ENCODE measurements around the gene PHKG1.
A peak's percentile ranks its signal among the peaks of the same experiment; 100 is the strongest.
"Not testable (repeated sequence)": the region's sequence is repeated elsewhere in the genome, so short reads cannot be mapped to it uniquely, and the experiment has no call there.

The PHKG1 gene

DNA sequence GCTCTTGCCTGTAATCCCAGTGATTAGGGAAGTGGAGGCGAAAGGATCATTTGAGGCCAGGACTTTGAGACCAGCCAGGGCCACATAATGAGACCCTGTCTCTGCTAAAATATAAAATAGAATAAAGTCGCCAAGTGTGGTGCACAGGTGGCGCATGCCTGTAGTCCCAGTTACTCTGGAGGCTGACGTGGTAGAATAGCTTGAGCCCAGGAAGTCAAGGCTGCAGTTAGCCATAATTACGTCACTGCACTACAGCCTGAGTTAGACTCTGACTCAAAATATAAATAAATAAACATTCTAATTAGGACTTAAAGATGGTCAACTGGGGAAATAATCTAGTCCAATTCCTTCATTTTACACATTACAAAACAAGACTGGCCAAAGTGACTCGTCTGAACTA, 12.8 kb upstream of the PHKG1 start:
- TF ChIP-seq, protein P1, sequence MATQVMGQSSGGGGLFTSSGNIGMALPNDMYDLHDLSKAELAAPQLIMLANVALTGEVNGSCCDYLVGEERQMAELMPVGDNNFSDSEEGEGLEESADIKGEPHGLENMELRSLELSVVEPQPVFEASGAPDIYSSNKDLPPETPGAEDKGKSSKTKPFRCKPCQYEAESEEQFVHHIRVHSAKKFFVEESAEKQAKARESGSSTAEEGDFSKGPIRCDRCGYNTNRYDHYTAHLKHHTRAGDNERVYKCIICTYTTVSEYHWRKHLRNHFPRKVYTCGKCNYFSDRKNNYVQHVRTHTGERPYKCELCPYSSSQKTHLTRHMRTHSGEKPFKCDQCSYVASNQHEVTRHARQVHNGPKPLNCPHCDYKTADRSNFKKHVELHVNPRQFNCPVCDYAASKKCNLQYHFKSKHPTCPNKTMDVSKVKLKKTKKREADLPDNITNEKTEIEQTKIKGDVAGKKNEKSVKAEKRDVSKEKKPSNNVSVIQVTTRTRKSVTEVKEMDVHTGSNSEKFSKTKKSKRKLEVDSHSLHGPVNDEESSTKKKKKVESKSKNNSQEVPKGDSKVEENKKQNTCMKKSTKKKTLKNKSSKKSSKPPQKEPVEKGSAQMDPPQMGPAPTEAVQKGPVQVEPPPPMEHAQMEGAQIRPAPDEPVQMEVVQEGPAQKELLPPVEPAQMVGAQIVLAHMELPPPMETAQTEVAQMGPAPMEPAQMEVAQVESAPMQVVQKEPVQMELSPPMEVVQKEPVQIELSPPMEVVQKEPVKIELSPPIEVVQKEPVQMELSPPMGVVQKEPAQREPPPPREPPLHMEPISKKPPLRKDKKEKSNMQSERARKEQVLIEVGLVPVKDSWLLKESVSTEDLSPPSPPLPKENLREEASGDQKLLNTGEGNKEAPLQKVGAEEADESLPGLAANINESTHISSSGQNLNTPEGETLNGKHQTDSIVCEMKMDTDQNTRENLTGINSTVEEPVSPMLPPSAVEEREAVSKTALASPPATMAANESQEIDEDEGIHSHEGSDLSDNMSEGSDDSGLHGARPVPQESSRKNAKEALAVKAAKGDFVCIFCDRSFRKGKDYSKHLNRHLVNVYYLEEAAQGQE (IDR thresholded peaks at IDR 0.05; ENCODE audit: insufficient replicate concordance, low read depth), result no peak
- peak; percentile 36; the same call in 1 of the 2 replicates for TF ChIP-seq SPI1 (IDR thresholded peaks at IDR 0.05; ENCODE audit: borderline replicate concordance, low read depth)
- Histone ChIP-seq H3K4me3 (replicated peaks; ENCODE audit: insufficient read depth, low read length) (peak overlapping the region; percentile 93), H3K27ac (replicated peaks) (peak overlapping the region; percentile 90), H3K27me3 (ENCODE audit: insufficient read depth, poor library complexity, severe bottlenecking) (no peaks in the 10 kb centered on the region)
- DNase-seq (ENCODE audit: low read depth in 1 of 2, low spot score in 1 of 2), result peak; percentile 55 to 70

DNA sequence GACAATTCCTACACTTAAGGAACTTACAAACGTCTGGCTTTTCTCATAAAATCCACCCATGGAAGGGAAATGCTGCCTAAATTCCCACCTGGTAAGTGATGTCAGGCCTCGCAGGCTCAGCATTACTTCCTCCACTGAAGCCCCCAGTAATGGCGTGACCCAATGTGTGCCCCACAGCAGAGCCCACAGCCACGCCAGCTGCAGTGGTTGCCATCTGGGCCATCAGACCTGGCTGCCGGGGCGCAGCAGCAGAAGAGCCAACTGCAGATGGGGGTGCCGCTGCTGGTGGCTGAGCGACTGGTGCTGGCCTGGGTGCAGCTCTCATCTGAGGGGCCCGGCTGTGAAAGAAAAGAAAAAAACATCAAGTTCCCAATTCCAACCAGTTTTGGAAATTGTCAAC, 11.4 kb upstream of the PHKG1 start:
- not testable (repeated sequence) for H3K4me3 ChIP-seq (replicated peaks; ENCODE audit: insufficient read depth, low read length); DNase-seq (ENCODE audit: low read depth in 1 of 2, low spot score in 1 of 2); H3K27ac ChIP-seq (replicated peaks); H3K27me3 ChIP-seq (ENCODE audit: insufficient read depth, poor library complexity, severe bottlenecking)

DNA sequence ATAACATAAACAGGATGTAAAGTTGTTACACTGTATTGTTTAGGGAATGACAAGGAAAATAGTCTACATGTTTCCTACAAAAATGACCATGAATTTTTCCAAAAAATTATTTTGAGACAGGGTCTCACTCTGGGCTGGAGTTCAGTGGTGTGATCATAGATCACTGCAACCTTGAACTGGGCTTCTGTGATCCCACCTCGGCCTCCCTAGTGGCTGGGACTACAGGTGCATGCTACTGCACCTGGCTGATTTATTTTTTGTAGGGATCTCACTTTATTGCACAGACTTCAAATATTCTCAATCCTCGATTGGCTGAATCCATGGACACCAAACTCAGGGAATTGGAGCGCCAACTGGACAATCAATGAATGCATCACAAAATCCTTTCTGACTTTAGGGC, 6.9 kb upstream of the PHKG1 start:
- TF ChIP-seq GABPA (IDR thresholded peaks at IDR 0.05; ENCODE audit: low read depth) (no peak), SPI1 (IDR thresholded peaks at IDR 0.05; ENCODE audit: borderline replicate concordance, low read depth) (no peak), POLR2AphosphoS5 (IDR thresholded peaks at IDR 0.05; ENCODE audit: low read depth) (no peak; the same call in 1 of the 2 replicates)
- TF ChIP-seq, protein P2, sequence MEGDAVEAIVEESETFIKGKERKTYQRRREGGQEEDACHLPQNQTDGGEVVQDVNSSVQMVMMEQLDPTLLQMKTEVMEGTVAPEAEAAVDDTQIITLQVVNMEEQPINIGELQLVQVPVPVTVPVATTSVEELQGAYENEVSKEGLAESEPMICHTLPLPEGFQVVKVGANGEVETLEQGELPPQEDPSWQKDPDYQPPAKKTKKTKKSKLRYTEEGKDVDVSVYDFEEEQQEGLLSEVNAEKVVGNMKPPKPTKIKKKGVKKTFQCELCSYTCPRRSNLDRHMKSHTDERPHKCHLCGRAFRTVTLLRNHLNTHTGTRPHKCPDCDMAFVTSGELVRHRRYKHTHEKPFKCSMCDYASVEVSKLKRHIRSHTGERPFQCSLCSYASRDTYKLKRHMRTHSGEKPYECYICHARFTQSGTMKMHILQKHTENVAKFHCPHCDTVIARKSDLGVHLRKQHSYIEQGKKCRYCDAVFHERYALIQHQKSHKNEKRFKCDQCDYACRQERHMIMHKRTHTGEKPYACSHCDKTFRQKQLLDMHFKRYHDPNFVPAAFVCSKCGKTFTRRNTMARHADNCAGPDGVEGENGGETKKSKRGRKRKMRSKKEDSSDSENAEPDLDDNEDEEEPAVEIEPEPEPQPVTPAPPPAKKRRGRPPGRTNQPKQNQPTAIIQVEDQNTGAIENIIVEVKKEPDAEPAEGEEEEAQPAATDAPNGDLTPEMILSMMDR (IDR thresholded peaks at IDR 0.05; ENCODE audit: insufficient read depth, low read length), result no peak
- TF ChIP-seq, protein P1 (IDR thresholded peaks at IDR 0.05; ENCODE audit: insufficient replicate concordance, low read depth), result no peak
- Histone ChIP-seq H3K27me3 (ENCODE audit: insufficient read depth, poor library complexity, severe bottlenecking) (no peaks in the 10 kb centered on the region), H3K4me3 (replicated peaks; ENCODE audit: insufficient read depth, low read length) (no peak overlapping the region), H3K27ac (replicated peaks) (no peak overlapping the region)
- DNase-seq (ENCODE audit: low read depth in 1 of 2, low spot score in 1 of 2), result no peak

DNA sequence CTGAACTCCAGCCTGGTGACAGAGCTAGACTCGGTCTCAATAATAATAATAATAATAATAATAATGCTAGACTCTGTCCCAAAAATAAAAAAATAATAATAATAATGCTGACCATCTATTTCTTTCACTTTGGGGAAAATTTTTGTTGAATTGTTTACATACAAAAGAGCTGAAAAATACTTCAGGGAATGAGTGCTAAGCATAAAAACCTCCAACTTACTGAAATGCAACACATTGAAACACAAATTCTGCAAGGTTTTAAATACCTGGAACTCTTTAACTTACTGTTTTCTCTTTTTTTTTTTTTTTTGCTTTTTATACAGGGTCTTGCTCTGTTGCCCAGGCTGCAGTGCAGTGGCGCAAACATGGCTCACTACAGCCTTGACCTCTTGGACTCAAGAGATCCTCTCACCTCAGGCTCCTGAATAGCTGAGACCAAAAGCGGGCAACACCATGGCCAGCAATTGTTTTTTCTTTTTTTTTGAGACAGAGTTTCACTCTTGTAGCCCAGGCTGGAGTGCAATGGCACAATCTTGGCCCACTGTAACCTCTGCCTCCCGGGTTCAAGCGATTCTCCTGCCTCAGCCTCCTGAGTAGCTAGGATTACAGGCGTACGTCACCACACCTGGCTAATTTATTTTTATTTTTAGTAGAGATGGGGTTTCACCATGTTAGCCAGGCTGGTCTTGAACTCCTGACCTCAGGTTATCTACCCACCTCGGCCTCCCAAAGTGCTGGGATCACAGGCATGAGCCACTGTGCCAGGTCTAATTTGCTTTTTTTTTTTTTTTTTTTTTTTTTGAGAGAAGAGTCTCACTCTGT, 5.6 kb upstream of the PHKG1 start:
- TF ChIP-seq POLR2AphosphoS5 (IDR thresholded peaks at IDR 0.05; ENCODE audit: low read depth), result 0 out of 2 replicates have a peak, but pooled peaks have one; percentile 14
- DNase-seq (ENCODE audit: low read depth in 1 of 2, low spot score in 1 of 2); H3K27ac ChIP-seq (replicated peaks): not testable (repeated sequence)

DNA sequence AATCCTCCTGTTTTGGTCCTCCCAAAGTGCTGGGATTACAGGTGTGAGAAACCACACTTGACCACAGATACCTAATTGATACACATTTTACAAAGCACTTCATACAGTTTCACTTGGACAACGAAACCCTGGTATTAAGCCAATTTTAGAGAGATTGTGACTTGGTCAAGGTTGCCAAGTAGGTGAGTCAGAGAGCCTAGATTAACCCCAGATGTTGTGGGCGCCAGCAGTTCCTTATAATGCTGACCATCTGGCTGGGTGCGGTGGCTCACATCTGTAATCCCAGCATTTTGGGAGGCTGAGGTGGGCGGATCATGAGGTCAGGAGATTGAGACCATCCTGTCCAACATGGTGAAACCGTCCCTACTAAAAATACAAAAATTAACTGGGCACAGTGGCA, 4.9 kb upstream of the PHKG1 start:
- H3K4me3 ChIP-seq (replicated peaks; ENCODE audit: insufficient read depth, low read length), result no peak overlapping the region
- no peaks in the 10 kb centered on the region for H3K27me3 ChIP-seq (ENCODE audit: insufficient read depth, poor library complexity, severe bottlenecking)
- H3K27ac ChIP-seq (replicated peaks), result no peak overlapping the region
- DNase-seq (ENCODE audit: low read depth in 1 of 2, low spot score in 1 of 2), result no peak
- TF ChIP-seq GABPA (IDR thresholded peaks at IDR 0.05; ENCODE audit: low read depth), result no peak
- no peak for TF ChIP-seq POLR2AphosphoS5 (IDR thresholded peaks at IDR 0.05; ENCODE audit: low read depth)
- TF ChIP-seq SPI1 (IDR thresholded peaks at IDR 0.05; ENCODE audit: borderline replicate concordance, low read depth), result no peak; the same call in 1 of the 2 replicates
- TF ChIP-seq, protein P1 (IDR thresholded peaks at IDR 0.05; ENCODE audit: insufficient replicate concordance, low read depth), result no peak

More for the DNA sequence above, 5.6 kb upstream of the PHKG1 start:
- not testable (repeated sequence) for H3K27me3 ChIP-seq (ENCODE audit: insufficient read depth, poor library complexity, severe bottlenecking); H3K4me3 ChIP-seq (replicated peaks; ENCODE audit: insufficient read depth, low read length)

DNA sequence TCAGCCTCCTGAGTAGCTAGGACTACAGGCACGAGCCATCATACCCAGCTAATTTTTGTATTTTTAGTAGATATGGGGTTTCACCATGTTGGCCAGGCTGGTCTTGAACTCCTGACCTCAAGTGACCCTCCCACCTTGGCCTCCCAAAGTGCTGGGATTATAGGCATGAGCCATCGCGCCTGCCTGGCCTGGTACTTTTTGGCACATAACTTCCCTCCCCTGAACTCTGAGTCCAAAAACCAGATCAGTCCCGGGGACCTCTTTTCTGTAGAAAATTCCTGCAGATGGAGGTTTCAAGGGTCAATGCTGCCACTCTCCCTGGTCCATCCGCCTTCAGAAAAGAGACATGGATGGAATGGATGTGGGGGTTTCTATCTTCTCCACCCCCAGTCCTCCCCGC, 364 bp downstream of the PHKG1 start:
- not testable (repeated sequence) for H3K4me3 ChIP-seq (replicated peaks; ENCODE audit: insufficient read depth, low read length); H3K27ac ChIP-seq (replicated peaks); H3K27me3 ChIP-seq (ENCODE audit: insufficient read depth, poor library complexity, severe bottlenecking); DNase-seq (ENCODE audit: low read depth in 1 of 2, low spot score in 1 of 2)
